ENCODE measurements around the gene RIPOR3. TPM values are rescaled to one million over a fixed set of nuclear protein-coding genes. Genes with fewer than 3 reads are reported as not detected.
"Not testable (repeated sequence)": the region's sequence is repeated elsewhere in the genome, so short reads cannot be mapped to it uniquely, and the experiment has no call there.

The RIPOR3 gene
- total and polyA plus RNA-seq, 5 experiments from 2014 or later, result 0.53 to 2.4 (median 0.98) TPM; not detected in 2

DNA sequence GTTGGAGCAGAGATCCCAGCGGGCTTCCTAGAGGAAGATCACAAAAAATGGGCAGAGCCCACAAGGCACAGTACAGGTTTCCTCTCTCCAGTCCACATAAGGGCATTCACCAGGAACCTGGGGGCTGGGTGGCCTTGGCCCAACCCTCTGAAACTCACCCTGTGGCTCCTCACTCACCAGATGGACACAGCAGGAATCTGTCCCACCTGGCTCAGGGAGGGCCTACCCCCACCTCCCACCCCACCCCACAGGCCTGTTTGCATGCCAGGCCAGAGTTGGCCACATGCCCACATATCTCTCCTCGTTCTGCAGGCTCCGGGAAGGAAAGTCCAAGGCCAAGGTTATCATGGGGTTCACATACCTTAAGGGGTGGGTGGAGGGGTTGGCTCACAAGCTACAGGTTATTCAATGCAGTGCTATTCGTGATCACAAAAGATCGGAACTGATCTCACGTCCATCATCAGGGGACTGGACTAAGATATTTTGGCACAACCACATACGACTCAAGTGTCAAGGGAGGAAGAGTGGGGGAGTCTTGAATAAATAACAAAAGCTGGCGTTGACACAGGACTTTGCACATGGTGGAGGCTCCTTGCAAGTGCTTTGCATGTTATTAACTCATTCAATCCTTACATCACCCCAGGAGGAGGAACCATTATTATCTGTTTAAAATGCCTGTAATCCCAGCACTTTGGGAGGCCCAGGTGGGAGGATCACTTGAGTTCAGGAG is 13.0 kb downstream of the RIPOR3 start:
- Mint-ChIP-seq H3K9me3 (peaks cover 0 to 2% (median 0%) of the 10 kb centered on the region in 9 donors), H3K4me3 (no peak overlapping the region), H3K27me3 (peaks cover 0 to 5% (median 0%) of the 10 kb centered on the region in 5 donors), H3K27ac (no peak overlapping the region), H3K4me1 (no peaks in the 10 kb centered on the region), H3K36me3 (no peaks in the 10 kb centered on the region)
- no peak for DNase-seq
- ATAC-seq, result no peak
- POLR2A ChIA-PET, result no interaction called here

DNA sequence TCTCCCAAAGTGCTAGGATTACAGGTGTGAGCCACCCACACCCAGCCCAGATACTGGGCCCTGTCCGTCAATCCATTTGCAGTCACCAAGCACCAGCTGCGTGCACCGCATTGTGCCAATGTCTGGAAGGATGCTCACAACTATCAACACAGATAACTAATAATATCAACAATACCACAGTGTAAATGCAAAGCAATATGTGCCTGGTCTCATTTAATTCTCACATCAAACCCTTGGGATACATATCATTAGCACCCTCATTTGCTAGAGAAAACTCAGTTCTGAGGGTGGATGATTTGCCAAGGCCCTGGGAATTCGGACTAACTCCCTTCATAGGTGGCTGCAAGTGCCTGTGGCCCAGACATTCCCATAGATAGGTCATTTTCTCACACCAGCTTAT is 14.5 kb downstream of the RIPOR3 start:
- DNase-seq, result no peak
- H3K36me3 Mint-ChIP-seq, result no peaks in the 10 kb centered on the region
- H3K4me1 Mint-ChIP-seq, result no peaks in the 10 kb centered on the region
- H3K27me3 Mint-ChIP-seq, result peaks cover 0 to 6% (median 0%) of the 10 kb centered on the region in 5 donors
- no peak for ATAC-seq
- POLR2A ChIA-PET, result no interaction called here
- H3K9me3 Mint-ChIP-seq, result peaks cover 0 to under 1% (median 0%) of the 10 kb centered on the region in 9 donors
- H3K27ac Mint-ChIP-seq, result no peak overlapping the region
- no peak overlapping the region for H3K4me3 Mint-ChIP-seq

DNA sequence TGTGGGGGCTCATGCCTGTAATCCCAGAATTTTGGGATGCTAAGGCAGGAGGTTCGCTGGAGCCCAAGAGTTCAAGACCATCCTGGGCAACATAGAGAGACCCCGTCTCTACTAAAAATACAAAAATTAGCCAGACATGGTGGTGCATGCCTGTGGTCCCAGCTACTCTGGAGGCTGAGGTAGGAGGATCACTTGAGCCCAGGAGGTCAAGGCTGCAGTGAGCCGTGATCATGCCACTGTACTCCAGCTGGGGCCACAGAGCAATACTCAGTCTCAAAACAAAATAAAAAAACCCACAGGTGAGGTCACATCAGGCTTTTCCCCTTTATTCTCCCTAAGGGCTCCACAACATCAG is 15.0 kb downstream of the RIPOR3 start:
- H3K36me3 Mint-ChIP-seq, H3K4me1 Mint-ChIP-seq, POLR2A ChIA-PET, H3K9me3 Mint-ChIP-seq, DNase-seq, H3K27me3 Mint-ChIP-seq, H3K27ac Mint-ChIP-seq, ATAC-seq, H3K4me3 Mint-ChIP-seq: not testable (repeated sequence)

DNA sequence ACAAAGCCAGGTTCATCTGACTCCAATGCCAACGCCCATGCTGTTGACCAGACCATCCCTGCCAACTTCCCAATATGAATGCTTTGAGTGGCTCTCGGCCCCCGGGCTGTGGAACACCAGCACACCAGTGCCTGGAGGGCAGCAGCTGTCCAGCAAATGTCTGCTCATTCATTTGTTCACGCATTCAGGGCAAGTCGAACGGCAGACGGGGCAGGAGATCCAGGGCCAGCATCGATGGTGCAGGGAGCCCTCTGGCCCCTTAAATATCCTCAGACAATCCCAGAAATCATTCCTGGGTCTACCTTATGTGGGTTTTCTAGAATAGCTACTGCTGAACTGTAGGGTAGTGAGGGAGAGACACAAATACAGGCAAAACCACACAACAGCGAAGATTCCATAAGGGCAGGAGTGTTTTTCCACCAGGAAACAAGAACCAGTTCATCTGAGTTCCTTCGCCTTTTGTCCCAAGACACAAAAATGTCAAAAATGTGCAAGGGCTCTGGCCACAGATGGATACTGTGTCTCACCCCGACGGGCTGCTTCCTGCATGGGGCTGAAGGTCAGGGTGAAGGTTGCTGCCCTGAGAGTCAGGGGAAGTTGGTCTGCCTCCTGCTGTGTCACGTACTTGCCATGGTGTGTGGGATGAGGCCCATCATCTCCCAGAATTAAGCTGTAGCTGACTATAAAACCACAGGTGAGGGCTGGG is 15.5 kb downstream of the RIPOR3 start:
- no peak overlapping the region for H3K4me3 Mint-ChIP-seq
- H3K27me3 Mint-ChIP-seq, result peaks cover 0 to 6% (median 2%) of the 10 kb centered on the region in 5 donors
- DNase-seq (no peak), ATAC-seq (no peak)
- no peak overlapping the region for H3K27ac Mint-ChIP-seq
- POLR2A ChIA-PET, result no interaction called here
- H3K4me1 Mint-ChIP-seq, result no peaks in the 10 kb centered on the region
- H3K9me3 Mint-ChIP-seq, result no peaks in the 10 kb centered on the region
- H3K36me3 Mint-ChIP-seq, result no peaks in the 10 kb centered on the region

DNA sequence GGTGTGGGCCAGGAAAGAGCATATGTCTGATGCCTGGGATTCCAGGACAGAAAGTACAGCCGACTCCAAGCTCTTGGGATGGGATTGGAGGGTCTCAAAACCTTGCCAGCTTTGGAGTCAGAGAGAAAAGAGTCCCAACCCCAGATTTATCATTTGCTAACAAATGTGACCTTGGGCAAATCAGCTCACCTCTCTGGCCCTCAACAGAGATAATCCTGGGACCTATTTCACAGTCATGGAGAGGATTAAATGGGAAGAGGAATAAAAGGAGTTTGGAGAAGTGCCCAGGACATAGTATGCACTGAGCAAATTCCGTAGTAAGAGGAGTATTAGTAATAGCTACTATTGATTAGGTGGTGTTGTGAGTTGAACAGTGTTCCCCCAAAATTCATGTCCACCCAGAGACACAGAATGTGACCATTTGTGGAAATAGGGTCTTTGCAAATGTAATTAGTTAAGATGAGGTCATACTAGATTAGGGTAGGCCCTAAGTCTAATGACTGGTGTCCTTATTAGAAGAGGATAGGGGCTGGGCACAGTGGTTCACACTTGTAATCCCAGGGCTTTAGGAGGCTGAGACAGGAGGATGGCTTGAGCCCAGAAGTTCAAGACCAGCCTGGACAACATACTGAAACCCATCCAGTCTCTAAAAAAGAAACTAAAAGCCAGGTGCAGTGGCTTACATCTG is 17.1 kb downstream of the RIPOR3 start:
- H3K27me3 Mint-ChIP-seq, result peaks cover 0 to 6% (median 2%) of the 10 kb centered on the region in 5 donors
- ATAC-seq (no peak), DNase-seq (no peak)
- no peaks in the 10 kb centered on the region for H3K9me3 Mint-ChIP-seq
- POLR2A ChIA-PET, result no interaction called here
- no peak overlapping the region for H3K27ac Mint-ChIP-seq
- H3K4me3 Mint-ChIP-seq, result no peak overlapping the region
- no peaks in the 10 kb centered on the region for H3K4me1 Mint-ChIP-seq
- no peaks in the 10 kb centered on the region for H3K36me3 Mint-ChIP-seq

DNA sequence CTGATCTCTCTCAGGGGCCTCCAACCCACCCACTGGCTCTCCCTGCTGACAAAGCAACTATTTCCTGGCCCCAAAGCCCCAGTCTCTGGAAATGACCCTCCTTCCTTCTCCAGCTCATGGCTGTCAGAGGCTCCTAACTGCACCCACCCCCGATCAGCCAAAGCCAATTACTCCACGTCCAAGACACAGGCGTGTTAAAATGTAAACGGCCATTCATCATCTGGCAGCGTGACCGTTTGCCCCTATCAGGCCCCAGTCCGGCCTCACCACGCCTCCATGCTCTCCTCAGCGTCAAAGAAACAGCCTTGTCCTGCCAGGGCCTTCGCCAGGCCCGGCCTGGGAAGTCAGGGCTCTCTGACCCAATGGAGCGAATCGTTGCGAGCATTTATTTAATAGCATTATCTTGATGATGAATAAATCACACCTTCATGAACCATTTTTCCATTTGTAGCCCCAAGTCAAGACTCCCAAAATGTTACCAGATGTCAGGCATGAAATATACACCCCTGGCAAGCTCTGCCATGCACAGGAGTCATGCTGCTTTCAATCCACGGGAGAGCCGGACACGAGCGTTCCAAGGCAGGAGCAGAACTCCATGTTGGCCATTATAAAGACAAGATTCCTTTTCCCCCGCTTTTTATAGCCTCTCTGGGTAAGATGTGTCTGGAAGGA is 17.7 kb downstream of the RIPOR3 start:
- POLR2A ChIA-PET, result no interaction called here
- no peak overlapping the region for H3K27ac Mint-ChIP-seq
- H3K9me3 Mint-ChIP-seq, result no peaks in the 10 kb centered on the region
- no peak overlapping the region for H3K4me3 Mint-ChIP-seq
- H3K27me3 Mint-ChIP-seq, result peaks cover 0 to 6% (median 4%) of the 10 kb centered on the region in 5 donors
- H3K36me3 Mint-ChIP-seq, result no peaks in the 10 kb centered on the region
- DNase-seq, result no peak
- H3K4me1 Mint-ChIP-seq, result no peaks in the 10 kb centered on the region
- no peak for ATAC-seq

DNA sequence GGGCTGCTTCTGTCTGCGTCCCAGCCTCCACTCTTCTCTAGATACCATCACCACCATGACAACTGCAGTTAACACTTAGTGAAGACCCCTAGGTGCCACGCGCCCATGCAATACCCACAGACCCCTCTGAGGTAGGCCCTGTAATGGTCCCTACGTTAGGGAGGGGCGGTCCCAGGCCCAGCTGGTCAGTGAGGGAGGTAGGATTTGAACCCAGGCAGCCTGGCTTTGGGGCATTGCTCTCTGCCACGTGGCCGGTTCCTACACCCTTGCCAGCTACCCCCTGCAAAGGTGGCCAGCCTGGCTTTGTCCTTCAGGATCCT is 18.2 kb downstream of the RIPOR3 start:
- Mint-ChIP-seq H3K9me3 (no peaks in the 10 kb centered on the region), H3K27ac (no peak overlapping the region), H3K36me3 (no peaks in the 10 kb centered on the region), H3K4me3 (no peak overlapping the region), H3K4me1 (no peaks in the 10 kb centered on the region), H3K27me3 (peaks cover 0 to 6% (median 5%) of the 10 kb centered on the region in 5 donors)
- ATAC-seq (no peak), DNase-seq (no peak)
- POLR2A ChIA-PET, result no interaction called here

DNA sequence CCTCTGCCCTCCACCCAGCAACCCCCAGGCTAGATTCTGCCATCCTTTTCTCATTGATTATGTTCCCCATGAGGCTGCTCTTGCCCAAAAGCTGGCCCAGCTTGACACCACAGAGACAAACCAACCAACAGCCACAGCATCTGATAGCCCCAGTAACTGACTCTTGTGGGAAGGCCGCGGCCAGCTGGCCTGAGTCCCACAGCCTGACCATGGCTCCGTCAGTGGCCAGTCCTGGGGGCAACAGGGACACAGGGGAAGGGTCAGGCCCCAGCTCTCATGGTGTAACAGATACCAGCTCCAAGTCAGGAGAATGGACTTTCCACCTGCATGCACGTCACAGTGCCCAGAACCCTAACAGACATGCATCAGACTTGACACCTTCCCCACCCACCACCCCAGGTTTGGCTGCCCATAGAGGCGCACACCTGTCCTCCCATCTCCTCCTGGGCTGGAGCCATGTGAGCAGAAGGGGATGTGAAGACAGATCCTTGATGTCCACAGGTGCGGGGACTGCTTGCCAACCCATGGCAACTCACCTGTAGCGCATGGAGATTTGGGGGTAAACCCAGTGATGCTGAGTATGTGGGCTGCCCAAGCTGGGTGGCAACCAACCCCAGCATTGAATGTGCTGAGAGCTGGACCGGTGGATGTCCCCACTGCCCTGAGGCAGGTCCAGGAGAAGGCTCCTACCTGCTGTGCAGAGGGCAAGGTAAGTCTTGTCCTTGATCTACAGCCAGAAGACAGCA is 18.8 kb downstream of the RIPOR3 start:
- H3K4me1 Mint-ChIP-seq, result no peaks in the 10 kb centered on the region
- H3K36me3 Mint-ChIP-seq, result no peaks in the 10 kb centered on the region
- H3K9me3 Mint-ChIP-seq, result no peaks in the 10 kb centered on the region
- no peak overlapping the region for H3K4me3 Mint-ChIP-seq
- H3K27ac Mint-ChIP-seq, result no peak overlapping the region
- H3K27me3 Mint-ChIP-seq, result peaks cover 0 to 6% (median 2%) of the 10 kb centered on the region in 5 donors
- ATAC-seq (no peak), DNase-seq (no peak)
- POLR2A ChIA-PET, result no interaction called here

DNA sequence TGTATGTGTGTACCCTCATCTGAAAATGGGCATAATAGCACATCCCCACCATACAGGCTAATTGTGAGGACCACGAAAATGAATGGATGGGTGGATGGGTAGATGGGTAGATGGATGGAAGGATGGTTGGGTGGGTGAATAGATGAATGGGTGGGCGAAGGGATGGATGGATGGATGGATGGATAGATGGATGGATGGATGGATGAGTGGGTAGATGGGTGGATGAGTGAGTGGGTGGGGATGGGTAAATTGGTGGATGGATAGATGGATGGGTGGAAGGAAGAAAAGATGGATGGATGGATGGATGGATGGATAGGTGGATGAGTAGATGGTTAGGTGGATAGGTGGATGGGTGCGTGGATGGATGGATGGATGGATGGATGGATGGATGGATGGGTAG is 19.7 kb downstream of the RIPOR3 start:
- H3K27ac Mint-ChIP-seq, result no peak overlapping the region
- H3K9me3 Mint-ChIP-seq, result no peaks in the 10 kb centered on the region
- DNase-seq (no peak), ATAC-seq (no peak)
- POLR2A ChIA-PET, result no interaction called here
- no peak overlapping the region for H3K4me3 Mint-ChIP-seq
- H3K27me3 Mint-ChIP-seq, result peaks cover 0 to 6% (median 2%) of the 10 kb centered on the region in 5 donors
- H3K36me3 Mint-ChIP-seq, result no peaks in the 10 kb centered on the region
- H3K4me1 Mint-ChIP-seq, result no peaks in the 10 kb centered on the region

DNA sequence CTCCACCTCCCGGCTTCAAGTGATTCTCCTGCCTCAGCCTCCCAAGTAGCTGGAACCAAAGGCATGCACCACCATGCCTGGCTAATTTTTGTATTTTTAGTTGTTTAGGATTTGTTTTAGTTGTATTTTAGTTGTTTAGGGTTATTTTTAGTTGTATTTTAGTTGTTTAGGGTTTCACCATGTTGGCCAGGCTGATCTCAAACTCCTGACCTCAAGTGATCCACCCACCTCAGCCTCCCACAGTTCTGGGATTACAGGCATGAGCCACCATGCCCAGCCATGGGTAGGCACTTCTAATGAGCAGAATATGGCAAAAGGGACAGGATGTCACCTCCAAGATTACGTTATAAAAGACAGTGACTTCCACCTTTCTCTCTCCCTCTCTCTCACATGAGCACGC is 20.3 kb downstream of the RIPOR3 start:
- H3K4me1 Mint-ChIP-seq, H3K27ac Mint-ChIP-seq, DNase-seq, H3K27me3 Mint-ChIP-seq, H3K9me3 Mint-ChIP-seq, H3K4me3 Mint-ChIP-seq, ATAC-seq, H3K36me3 Mint-ChIP-seq, POLR2A ChIA-PET: not testable (repeated sequence)

DNA sequence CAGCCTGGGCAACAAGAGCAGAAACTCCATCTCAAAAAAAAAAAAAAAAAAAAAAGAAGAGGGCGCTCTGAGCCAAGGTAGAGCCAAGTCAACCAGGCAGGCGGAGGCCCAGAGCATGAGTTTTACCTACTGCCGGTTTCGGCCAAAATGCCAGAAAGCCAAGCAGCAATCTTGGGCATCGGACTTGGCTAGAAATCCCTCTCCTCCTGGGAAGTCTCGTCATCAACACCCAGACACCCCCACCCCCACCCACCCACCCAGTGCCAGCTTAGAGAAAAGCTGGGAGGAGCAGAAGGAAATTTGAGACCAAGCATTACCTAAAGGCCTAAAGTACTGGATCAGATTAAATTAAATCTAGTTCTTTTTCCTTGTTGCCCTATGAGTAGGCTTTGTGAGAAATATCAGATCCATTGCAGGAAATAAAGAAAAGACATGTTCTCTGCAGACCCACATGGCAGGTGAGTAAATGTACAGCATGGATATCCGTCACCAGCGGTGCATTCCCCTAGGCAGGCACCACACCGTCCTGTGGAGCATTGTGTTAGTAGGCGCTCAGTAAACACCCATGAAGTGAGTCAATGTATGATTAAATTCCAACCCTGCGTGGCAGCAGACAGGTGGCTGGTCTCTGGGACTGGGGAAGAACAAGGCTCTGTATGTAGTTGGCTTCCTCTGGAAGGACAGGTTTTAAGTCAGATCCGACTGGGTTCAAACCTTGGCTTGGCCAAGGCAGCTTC is 21.0 kb downstream of the RIPOR3 start:
- no peak for DNase-seq
- POLR2A ChIA-PET, result interaction anchor here (0.7 kb wide), 1 partner anchor 20 kb away, joined by 7 read pairs; no protein-coding TSS in a partner anchor
- Mint-ChIP-seq H3K9me3 (no peaks in the 10 kb centered on the region), H3K4me1 (no peaks in the 10 kb centered on the region), H3K27ac (no peak overlapping the region), H3K4me3 (no peak overlapping the region), H3K36me3 (no peaks in the 10 kb centered on the region), H3K27me3 (peaks cover 0 to 6% (median 2%) of the 10 kb centered on the region in 5 donors)
- ATAC-seq, result no peak

DNA sequence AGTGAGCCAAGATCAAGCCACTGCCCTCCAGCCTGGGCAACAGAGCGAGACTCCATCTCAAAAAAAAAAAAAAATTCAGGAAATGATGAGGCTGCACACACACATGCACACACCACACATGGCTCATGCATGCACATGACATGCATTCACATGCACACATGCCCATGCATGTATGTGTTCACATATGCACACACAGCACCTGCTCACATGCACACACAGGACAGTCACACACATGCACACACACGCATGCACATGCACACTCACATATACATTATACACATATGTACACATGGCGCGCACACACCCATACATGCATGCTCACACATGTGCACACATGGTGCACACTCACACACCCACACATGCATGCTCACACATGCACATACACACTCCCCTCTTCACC is 22.5 kb downstream of the RIPOR3 start:
- no peak overlapping the region for H3K4me3 Mint-ChIP-seq
- peaks cover 0 to 5% (median 4%) of the 10 kb centered on the region in 5 donors for H3K27me3 Mint-ChIP-seq
- no peak for ATAC-seq
- POLR2A ChIA-PET, result no interaction called here
- no peaks in the 10 kb centered on the region for H3K4me1 Mint-ChIP-seq
- DNase-seq, result no peak
- no peaks in the 10 kb centered on the region for H3K9me3 Mint-ChIP-seq
- H3K27ac Mint-ChIP-seq, result no peak overlapping the region
- no peaks in the 10 kb centered on the region for H3K36me3 Mint-ChIP-seq
